NCI-H2029 (cell line): ENCODE results near the gene UBXN6.

Experiments
- DNase-seq: peaks from one replicate; lab custom pipeline; 2025; lab: John Stamatoyannopoulos, UW

Gene UBXN6

GRCh38 chr19:4456843-4457653, 546 bp downstream of the UBXN6 start:
- peak; percentile 39 for DNase-seq

GRCh38 chr19:4456476-4456842, 1.1 kb downstream of the UBXN6 start:
- peak; percentile 42 for DNase-seq

GRCh38 chr19:4455719-4456475, 1.7 kb downstream of the UBXN6 start:
- DNase-seq: peak; percentile 85

GRCh38 chr19:4454747-4455718, 2.6 kb downstream of the UBXN6 start:
- no peak for DNase-seq

GRCh38 chr19:4453232-4454179, 4.1 kb downstream of the UBXN6 start:
- no peak for DNase-seq

- no peak for DNase-seq
Measured at GRCh38 chr19:4452230-4452990, 5.2 kb downstream of the UBXN6 start.

- DNase-seq: no peak
Measured at GRCh38 chr19:4449639-4450028, 8.0 kb downstream of the UBXN6 start.

GRCh38 chr19:4449022-4449638, 8.5 kb downstream of the UBXN6 start:
- no peak for DNase-seq

GRCh38 chr19:4448147-4448985, 9.2 kb downstream of the UBXN6 start:
- DNase-seq: no peak

- no peak for DNase-seq
Measured at GRCh38 chr19:4447327-4448146, 10.1 kb downstream of the UBXN6 start.

GRCh38 chr19:4446704-4447200, 10.8 kb downstream of the UBXN6 start:
- DNase-seq: no peak

- no peak for DNase-seq
Measured at GRCh38 chr19:4445963-4446703, 11.5 kb downstream of the UBXN6 start.

- no peak for DNase-seq
Measured at GRCh38 chr19:4444765-4445741, 12.5 kb downstream of the UBXN6 start.

GRCh38 chr19:4443966-4444764, 13.4 kb downstream of the UBXN6 start:
- DNase-seq: no peak

- no peak for DNase-seq
Measured at GRCh38 chr19:4443188-4443587, 14.4 kb downstream of the UBXN6 start.
